SK-N-SH treated with all-trans-retinoic acid at 6 μM for 48 hours (cell line): ENCODE measurements around the gene DLK1.

Experiments used
- ARNTL ChIP-seq: fragments of 450-650 bp; formaldehyde crosslinking; IDR thresholded peaks from 2 replicates; pipeline ENCODE4 v1.5.0; 2020; ENCODE audit warnings: low read depth, mild to moderate bottlenecking, moderate library complexity, borderline replicate concordance
- BACH2 ChIP-seq: fragments of 250-450 bp; sonication (Bioruptor Pico); IDR thresholded peaks from 2 replicates; pipeline ENCODE4 v1.9.0; 2021; ENCODE audit warnings: mild to moderate bottlenecking, borderline replicate concordance
- CSDC2 ChIP-seq: fragments of 250-450 bp; sonication (Bioruptor Pico); IDR thresholded peaks from 2 replicates; pipeline ENCODE4 v1.5.0; 2020; ENCODE audit warnings: mild to moderate bottlenecking, moderate library complexity
- CSRNP3 ChIP-seq: fragments of 250-450 bp; sonication (Bioruptor Pico); IDR thresholded peaks from 2 replicates; pipeline ENCODE4 v1.5.1; 2021; ENCODE audit warnings: mild to moderate bottlenecking, moderate library complexity
- ESRRG ChIP-seq: fragments of 250-450 bp; sonication (Bioruptor Pico); IDR thresholded peaks from 2 replicates; pipeline ENCODE4 v1.6.1; 2021; ENCODE audit warnings: mild to moderate bottlenecking
- OSR1 ChIP-seq: fragments of 250-450 bp; sonication (Bioruptor Pico); IDR thresholded peaks from 2 replicates; pipeline ENCODE4 v1.8.0; 2022; ENCODE audit warnings: moderate library complexity, mild to moderate bottlenecking, inconsistent platforms
- RARB ChIP-seq: fragments of 250-450 bp; sonication (Bioruptor Pico); IDR thresholded peaks from 2 replicates; pipeline ENCODE4 v1.8.0; 2021; ENCODE audit warnings: mild to moderate bottlenecking, moderate library complexity
- ZFP30 ChIP-seq: fragments of 450-650 bp; formaldehyde crosslinking; IDR thresholded peaks from 2 replicates; pipeline ENCODE4 v1.5.0; 2022; ENCODE audit warnings: mild to moderate bottlenecking, moderate library complexity
- ZNF565 ChIP-seq: fragments of 450-650 bp; formaldehyde crosslinking; conservative IDR thresholded peaks from 2 replicates; pipeline ENCODE4 v1.5.0; 2020; ENCODE audit warnings: low read depth, mild to moderate bottlenecking, moderate library complexity
- ZNF8 ChIP-seq: fragments of 450-650 bp; formaldehyde crosslinking; IDR thresholded peaks from 2 replicates; pipeline ENCODE4 v1.5.0; 2020; ENCODE audit warnings: mild to moderate bottlenecking, moderate library complexity
- TF ChIP-seq, protein P1 (sequence below): fragments of 250-450 bp; sonication (Bioruptor Pico); IDR thresholded peaks from 2 replicates; pipeline ENCODE4 v1.5.1; 2020; ENCODE audit warnings: low read depth, mild to moderate bottlenecking, moderate library complexity

DNA sequence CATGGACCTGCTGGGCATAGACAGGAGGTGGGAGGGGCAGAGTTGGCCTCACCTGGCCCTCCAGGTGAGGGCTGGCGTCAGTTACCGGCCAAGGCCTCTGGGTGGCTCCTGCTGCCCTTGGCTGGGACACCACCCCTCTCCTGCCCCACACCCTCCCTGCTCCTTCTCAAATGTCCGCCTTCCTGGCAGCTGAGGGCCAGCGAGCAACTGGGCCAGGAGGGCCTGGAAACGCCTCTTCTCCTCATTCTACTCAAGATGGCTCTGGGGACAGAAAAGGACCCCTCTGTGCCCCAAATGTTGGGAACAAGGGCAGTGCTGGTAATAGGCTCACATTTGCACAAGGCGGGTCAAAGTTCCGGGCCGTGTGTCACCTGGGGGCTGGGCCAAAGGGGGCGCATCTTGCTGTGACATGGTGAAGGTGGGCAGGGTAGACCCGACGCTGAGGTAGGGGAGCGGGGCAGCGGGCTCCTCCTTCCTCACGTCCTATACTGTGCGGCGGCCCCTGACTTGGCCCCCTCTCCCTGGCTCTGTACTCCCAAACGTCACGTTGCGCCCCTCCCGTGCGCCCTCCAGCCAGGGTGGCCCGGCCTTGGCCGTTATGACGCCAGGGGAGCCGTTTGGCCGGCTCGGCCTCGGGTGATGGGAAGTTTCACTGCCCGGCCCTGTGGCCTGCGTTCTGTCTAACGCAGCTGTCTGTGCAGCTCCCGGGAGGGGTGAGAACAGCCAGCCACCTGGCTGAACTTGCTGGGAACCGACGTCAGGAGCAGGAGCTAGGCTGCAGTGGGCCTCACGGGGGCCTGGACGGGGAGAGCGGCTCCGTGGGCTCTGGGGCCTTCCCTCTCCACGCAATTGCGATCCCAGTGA lies 18.0 kb upstream of the DLK1 start:
- TF ChIP-seq CSRNP3 (CRISPR knock-in tag) (no peak), ZNF8 (CRISPR knock-in tag) (no peak), BACH2 (no peak), ARNTL (CRISPR knock-in tag) (no peak), ESRRG (CRISPR knock-in tag) (no peak), ZFP30 (CRISPR knock-in tag) (no peak), RARB (CRISPR knock-in tag) (no peak), ZNF565 (CRISPR knock-in tag) (no peak), CSDC2 (no peak), OSR1 (CRISPR knock-in tag) (no peak)
- TF ChIP-seq, protein P1, sequence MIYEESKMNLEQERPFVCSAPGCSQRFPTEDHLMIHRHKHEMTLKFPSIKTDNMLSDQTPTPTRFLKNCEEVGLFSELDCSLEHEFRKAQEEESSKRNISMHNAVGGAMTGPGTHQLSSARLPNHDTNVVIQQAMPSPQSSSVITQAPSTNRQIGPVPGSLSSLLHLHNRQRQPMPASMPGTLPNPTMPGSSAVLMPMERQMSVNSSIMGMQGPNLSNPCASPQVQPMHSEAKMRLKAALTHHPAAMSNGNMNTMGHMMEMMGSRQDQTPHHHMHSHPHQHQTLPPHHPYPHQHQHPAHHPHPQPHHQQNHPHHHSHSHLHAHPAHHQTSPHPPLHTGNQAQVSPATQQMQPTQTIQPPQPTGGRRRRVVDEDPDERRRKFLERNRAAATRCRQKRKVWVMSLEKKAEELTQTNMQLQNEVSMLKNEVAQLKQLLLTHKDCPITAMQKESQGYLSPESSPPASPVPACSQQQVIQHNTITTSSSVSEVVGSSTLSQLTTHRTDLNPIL (CRISPR knock-in tag), result no peak
